Eye (tissue), 1 donor: Measurements from ENCODE around the gene CR2.
A peak's percentile ranks its signal among the peaks of the same experiment; 100 is the strongest.
"Not testable (repeated sequence)": the region's sequence is repeated elsewhere in the genome, so short reads cannot be mapped to it uniquely, and the experiment has no call there.

ENCODE experiments used
- DNase-seq: peaks from one replicate; pipeline ENCODE4 v3.0.0-alpha.2; 2015

The CR2 gene

GRCh38 chr1:207455183-207455754 is 1.1 kb downstream of the CR2 start:
- peak; percentile 23 for DNase-seq

GRCh38 chr1:207458414-207458813 is 4.3 kb downstream of the CR2 start:
- no peak for DNase-seq

GRCh38 chr1:207459008-207459407 is 4.9 kb downstream of the CR2 start:
- DNase-seq = no peak

GRCh38 chr1:207461649-207462048 is 7.5 kb downstream of the CR2 start:
- no peak for DNase-seq

- DNase-seq = no peak
Observed at GRCh38 chr1:207462535-207462934, 8.4 kb downstream of the CR2 start.

- DNase-seq = no peak
Observed at GRCh38 chr1:207463021-207463420, 8.9 kb downstream of the CR2 start.

- DNase-seq = no peak
Observed at GRCh38 chr1:207463571-207463970, 9.4 kb downstream of the CR2 start.

- DNase-seq = no peak
Observed at GRCh38 chr1:207470927-207471326, 16.8 kb downstream of the CR2 start.

GRCh38 chr1:207474210-207474609 is 20.1 kb downstream of the CR2 start:
- no peak for DNase-seq

- DNase-seq = no peak
Observed at GRCh38 chr1:207486198-207486597, 32.1 kb downstream of the CR2 start.

GRCh38 chr1:207487636-207488035 is 33.5 kb downstream of the CR2 start:
- no peak for DNase-seq

GRCh38 chr1:207493212-207493611 is 39.1 kb downstream of the CR2 start:
- no peak for DNase-seq

- no peak for DNase-seq
Observed at GRCh38 chr1:207494171-207494570, 40.0 kb downstream of the CR2 start.

GRCh38 chr1:207495281-207495680 is 41.2 kb downstream of the CR2 start:
- DNase-seq = not testable (repeated sequence)

GRCh38 chr1:207495801-207496792 is 42.0 kb downstream of the CR2 start, which contains the start of gene CR1:
Gene CR1 (plus strand): TSS chr1:207496157. CDS start chr1:207496268, 111 bp downstream.
- peak; percentile 76 for DNase-seq

GRCh38 chr1:207497941-207498340 is 43.8 kb downstream of the CR2 start:
- DNase-seq = no peak

GRCh38 chr1:207499573-207499972 is 45.4 kb downstream of the CR2 start:
- peak; percentile 90 for DNase-seq

- DNase-seq = no peak
Observed at GRCh38 chr1:207500306-207500705, 46.2 kb downstream of the CR2 start.

- DNase-seq = no peak
Observed at GRCh38 chr1:207501071-207501470, 46.9 kb downstream of the CR2 start.

GRCh38 chr1:207502726-207503125 is 48.6 kb downstream of the CR2 start:
- DNase-seq = no peak

- no peak for DNase-seq
Observed at GRCh38 chr1:207503950-207504349, 49.8 kb downstream of the CR2 start.

GRCh38 chr1:207504438-207504837 is 50.3 kb downstream of the CR2 start:
- DNase-seq = no peak

- no peak for DNase-seq
Observed at GRCh38 chr1:207510444-207510843, 56.3 kb downstream of the CR2 start.

- DNase-seq = no peak
Observed at GRCh38 chr1:207514890-207515289, 60.8 kb downstream of the CR2 start.
